ENCODE data around the gene COA7. TPM values are rescaled to one million over a fixed set of nuclear protein-coding genes. Genes with fewer than 3 reads are reported as not detected.

COA7 gene
- total and polyA plus RNA-seq, 2 of the 4 experiments (the other 2 are of a cell fraction), result 9.3 to 20.3 TPM

GRCh38 chr1:52681136-52681535 is 17.0 kb downstream of the COA7 start:
- H3K27me3 ChIP-seq (ENCODE audit: control insufficient read depth, insufficient read depth, low read length), result no peaks in the 10 kb centered on the region
- CTCF ChIA-PET, result no interaction called here
- H3K4me1 ChIP-seq (ENCODE audit: control insufficient read depth, insufficient read depth, low read length), result peaks cover 4% of the 10 kb centered on the region; the same call in 1 of the 2 replicates
- H4K5ac ChIP-seq (ENCODE audit: low read depth, low read length), result no peak overlapping the region
- no peaks in the 10 kb centered on the region; a peak in 1 of 4 replicates for H3K79me1 ChIP-seq (ENCODE audit: low read depth in 1 of 2, low read length in 2 of 2)
- H3K18ac ChIP-seq (ENCODE audit: low read depth, low read length), result no peak overlapping the region
- POLR2A ChIA-PET (ENCODE audit: unreplicated experiment), result no interaction called here
- H3K4me3 ChIP-seq (ENCODE audit: insufficient read depth, low read depth, low read length), result no peak overlapping the region
- H3K56ac ChIP-seq (ENCODE audit: extremely low read depth, insufficient read depth, low read length), result no peak overlapping the region
- no TSS peak for BruUV-seq (replicated peaks)
- no peak overlapping the region for H2BK15ac ChIP-seq (ENCODE audit: low read depth, low read length)
- no peak overlapping the region for H3K4me2 ChIP-seq (ENCODE audit: low read depth, low read length)
- dilution Hi-C loops (cut with HindIII; ENCODE audit: low sequenced_read_pairs, unreplicated experiment) (no loop called here), in situ Hi-C loops (cut with MboI; ENCODE audit: low sequenced_read_pairs) (loop anchor here (10.0 kb wide), 1 partner anchor 276 kb away; the partner anchor contains the start of genes ORC1 and PRPF38A), intact Hi-C loops (cut with micrococcal nuclease) (no loop called here)
- H3K9ac ChIP-seq (ENCODE audit: low read depth, low read length), result no peak overlapping the region
- H4K20me1 ChIP-seq (ENCODE audit: insufficient read depth, low read length), result no peaks in the 10 kb centered on the region
- ATAC-seq (ENCODE audit: low read depth) (no peak), DNase-seq (no peak)
- no peak overlapping the region for H4K91ac ChIP-seq (ENCODE audit: insufficient read depth, low read depth, low read length)
- no peak overlapping the region for H4K8ac ChIP-seq (ENCODE audit: low read depth in 2 of 2, low read length in 2 of 2)
- H2AK5ac ChIP-seq (ENCODE audit: low read depth, low read length), result no peak overlapping the region
- H2AK9ac ChIP-seq (replicated peaks; ENCODE audit: low read depth, low read length, poor library complexity), result no peak overlapping the region
- H3K9me3 ChIP-seq (ENCODE audit: control insufficient read depth, insufficient read depth, low read length), result no peaks in the 10 kb centered on the region
- no peak overlapping the region for H2BK120ac ChIP-seq (ENCODE audit: low read depth, low read length)
- H3K36me3 ChIP-seq (ENCODE audit: control insufficient read depth, insufficient read depth, low read length), result no peaks in the 10 kb centered on the region
- H3K27ac ChIP-seq (ENCODE audit: insufficient read depth, low read length), result no peak overlapping the region
- no peak overlapping the region for H3K14ac ChIP-seq (replicated peaks; ENCODE audit: low read depth, low read length)
- no CpG with 5 or more reads among the region's 4 CpGs for WGBS, 2 experiments (ENCODE audit: extremely low coverage in 2 of 2, insufficient read length in 1 of 2)
- no peak overlapping the region for H2BK20ac ChIP-seq (ENCODE audit: low read depth, low read length)
- H3K4ac ChIP-seq (ENCODE audit: low read depth, low read length), result no peak overlapping the region
- H3K23ac ChIP-seq (ENCODE audit: low read depth, low read length), result no peak overlapping the region
- no peak overlapping the region for H2AFZ ChIP-seq (replicated peaks; ENCODE audit: low read length, poor library complexity)
- no peak overlapping the region for H2BK5ac ChIP-seq (ENCODE audit: low read depth, low read length, poor library complexity, severe bottlenecking)
- no peaks in the 10 kb centered on the region for H3K9me1 ChIP-seq (ENCODE audit: insufficient read depth, low read length)
- TF ChIP-seq POLR2A (IDR thresholded peaks at IDR 0.05; ENCODE audit: low read depth, low read length) (no peak), NFE2L2 (IDR thresholded peaks at IDR 0.05; ENCODE audit: low read depth, low read length) (no peak), USF2 (IDR thresholded peaks at IDR 0.05; ENCODE audit: low read depth, low read length) (no peak), SMC3 (IDR thresholded peaks at IDR 0.05; ENCODE audit: low read depth, low read length) (no peak), CEBPB (IDR thresholded peaks at IDR 0.05; ENCODE audit: low read depth, low read length) (no peak), CTCF (conservative IDR thresholded peaks at IDR 0.05; ENCODE audit: low read depth, low read length) (no peak), MXI1 (IDR thresholded peaks at IDR 0.05; ENCODE audit: borderline replicate concordance, low read depth, low read length) (no peak), MAZ (IDR thresholded peaks at IDR 0.05; ENCODE audit: borderline replicate concordance, low read depth, low read length) (no peak), ELK1 (IDR thresholded peaks at IDR 0.05; ENCODE audit: borderline replicate concordance, low read depth, low read length) (no peak), MAFK (IDR thresholded peaks at IDR 0.05; ENCODE audit: low read depth, low read length) (no peak)
